CD4-positive, alpha-beta T cell treated with Interleukin-15 for 4 hours (primary cell): ENCODE measurements around the gene TNFRSF1B.
A peak's percentile ranks its signal among the peaks of the same experiment; 100 is the strongest.

Experiments used
- DNase-seq: peaks from one replicate; pipeline ENCODE4 v3.0.0-alpha.2; 2020; ENCODE audit warnings: low spot score

The TNFRSF1B gene

DNA sequence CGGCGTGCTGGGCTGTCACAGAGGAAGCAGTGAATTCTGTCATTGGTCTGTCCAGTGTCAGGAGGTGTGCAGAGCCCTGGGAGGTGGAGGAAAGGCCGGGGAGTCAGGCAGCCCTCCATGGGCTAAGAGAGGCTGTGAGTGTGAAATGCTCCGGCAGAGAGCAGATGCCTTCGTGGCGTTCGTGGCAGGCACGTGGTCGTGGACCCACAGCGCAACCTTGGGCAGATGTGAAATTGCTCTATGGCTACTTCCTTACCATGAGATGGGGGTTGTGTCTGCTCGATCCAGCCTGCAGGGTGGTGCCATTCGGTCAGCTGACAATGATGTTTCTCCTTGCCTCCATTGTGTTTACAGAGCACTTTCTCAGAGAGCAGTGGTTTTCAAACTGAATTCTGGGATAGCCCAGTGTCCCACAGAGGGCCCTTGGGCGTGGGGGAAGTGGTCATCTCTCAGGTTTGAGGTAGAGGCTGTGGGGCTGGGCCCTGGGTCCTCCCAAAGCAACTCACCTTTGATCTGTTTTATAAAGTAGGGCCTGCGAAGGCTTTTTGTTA is 27.9 kb downstream of the TNFRSF1B start:
- no peak for DNase-seq

DNA sequence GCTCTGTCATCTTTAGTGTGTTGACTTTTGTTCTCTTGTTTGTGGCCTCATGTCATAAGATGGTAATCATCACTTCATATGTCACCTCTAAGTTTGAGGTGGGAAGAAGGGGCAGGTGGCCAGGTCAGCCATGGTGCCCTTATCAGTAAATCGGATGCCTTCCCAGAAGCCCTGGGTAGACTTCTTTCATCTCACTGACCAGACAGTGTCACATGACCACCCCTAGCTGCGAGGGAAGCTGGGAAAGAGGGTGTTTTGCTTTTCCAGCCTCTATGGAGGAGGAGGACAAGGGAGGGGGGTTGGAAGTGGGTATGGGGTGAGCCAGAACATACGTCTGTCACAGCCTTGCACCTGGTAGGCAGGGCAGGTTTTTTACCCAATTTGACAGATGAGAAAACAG is 28.6 kb downstream of the TNFRSF1B start:
- no peak for DNase-seq

DNA sequence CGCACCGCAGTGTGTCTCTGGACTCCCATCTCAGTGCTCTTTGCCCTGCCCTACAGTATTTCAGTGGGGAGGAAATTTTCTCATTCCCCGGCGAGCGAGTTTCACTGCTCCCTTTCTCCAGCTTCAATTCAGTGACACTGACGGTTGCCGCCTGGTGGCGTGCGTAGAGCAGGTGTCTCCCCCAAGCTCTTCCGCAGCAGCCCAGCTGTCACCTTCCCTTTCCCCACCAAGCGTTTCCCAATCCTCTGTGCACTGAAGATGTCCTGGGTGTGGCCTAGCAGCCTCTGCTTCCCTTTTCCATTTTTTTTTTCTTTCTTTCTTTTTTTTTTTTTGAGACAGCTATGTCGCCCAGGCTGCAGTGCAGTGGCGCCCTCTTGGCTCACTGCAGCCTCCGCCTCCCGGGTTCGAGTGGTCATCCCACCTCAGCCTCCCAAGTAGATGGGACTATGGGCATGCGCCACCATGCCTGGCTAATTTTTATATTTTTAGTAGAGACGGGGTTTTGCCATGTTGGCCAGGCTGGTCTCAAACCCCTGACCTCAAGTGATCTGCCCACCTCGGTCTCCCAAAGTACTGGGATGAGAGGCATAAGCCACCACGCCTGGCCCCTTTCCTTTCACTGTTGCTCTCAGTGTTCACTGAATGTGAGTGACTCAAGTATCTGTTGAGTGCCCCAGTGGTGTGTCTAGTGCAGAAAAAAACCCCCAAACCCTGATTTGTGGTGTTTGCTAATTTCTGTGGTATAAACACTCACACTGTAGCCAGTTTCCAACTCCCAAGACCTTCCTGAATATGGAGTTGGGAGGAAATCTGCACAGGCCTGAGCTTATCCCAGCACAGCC is 30.1 kb downstream of the TNFRSF1B start:
- DNase-seq, result no peak

DNA sequence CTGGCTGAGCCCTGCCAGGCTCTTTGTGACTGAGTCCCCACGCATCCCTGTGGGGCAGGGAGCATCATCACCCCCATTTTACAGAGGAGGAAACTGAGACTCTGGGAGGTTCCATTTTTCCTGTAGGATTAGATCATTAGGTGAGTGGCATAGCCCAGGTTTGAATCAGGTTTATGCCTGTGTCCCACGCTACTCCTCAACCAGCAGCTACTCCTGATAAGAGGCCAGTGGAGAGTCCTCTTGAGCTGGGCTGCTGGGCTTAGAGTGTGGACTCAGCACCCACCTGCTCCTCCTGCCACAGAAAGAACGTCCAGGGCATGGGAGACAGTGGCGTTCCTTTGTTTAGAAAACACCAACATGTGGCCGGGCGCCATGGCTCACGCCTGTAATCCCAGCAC is 30.7 kb downstream of the TNFRSF1B start:
- no peak for DNase-seq

DNA sequence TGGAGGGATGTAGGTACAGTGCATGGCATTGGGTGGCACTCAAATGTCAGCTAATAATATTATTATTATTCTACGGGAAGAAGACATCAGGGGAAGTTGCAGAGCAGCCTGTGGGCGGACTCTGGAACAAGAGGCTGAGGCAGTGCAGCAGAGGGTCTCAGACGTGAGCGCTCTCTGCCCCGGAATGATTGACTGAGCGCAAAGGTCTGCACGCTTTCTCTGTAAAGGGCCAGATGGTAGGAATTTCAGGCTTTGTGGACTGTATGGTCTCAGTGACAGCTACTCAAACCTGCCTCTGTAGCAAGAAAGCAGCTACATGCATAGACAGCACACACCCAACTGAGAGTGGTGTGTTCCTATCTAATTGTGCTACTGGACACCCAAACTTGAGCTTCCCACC is 33.4 kb downstream of the TNFRSF1B start:
- no peak for DNase-seq

DNA sequence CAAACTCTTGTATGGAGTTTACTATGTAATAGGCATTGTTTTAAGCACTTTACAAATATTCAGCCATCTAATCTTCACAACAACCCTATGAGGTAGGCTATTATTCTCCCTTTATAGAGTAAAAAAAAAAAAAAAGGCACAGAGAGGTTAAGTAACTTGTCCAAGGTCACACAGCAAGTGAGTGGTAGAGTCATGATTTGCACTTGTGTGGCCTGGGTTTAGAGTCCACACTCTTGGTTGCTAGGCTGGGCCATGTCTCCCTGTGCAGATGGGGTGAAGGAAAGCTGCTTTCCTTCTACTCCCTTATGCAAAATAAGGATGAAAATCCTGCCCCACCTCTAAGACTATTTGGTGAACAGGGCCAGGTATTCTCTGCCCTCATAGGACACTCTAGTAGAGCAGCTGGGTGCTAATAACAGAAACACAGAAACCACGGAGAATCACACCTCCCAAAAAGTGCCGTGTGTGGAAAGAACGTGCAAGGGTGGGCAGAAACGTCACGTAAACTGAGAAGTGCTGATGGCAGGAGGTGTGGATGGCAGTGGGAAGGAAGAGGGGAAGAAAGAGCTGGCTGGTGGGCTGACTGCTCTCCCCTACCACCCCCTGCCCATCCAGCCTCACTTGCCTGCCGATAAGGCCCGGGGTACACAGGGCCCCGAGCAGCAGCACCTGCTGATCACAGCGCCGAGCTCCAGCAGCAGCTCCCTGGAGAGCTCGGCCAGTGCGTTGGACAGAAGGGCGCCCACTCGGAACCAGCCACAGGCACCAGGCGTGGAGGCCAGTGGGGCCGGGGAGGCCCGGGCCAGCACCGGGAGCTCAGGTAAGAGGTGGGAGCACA is 34.8 kb downstream of the TNFRSF1B start:
- DNase-seq, result peak; percentile 29

DNA sequence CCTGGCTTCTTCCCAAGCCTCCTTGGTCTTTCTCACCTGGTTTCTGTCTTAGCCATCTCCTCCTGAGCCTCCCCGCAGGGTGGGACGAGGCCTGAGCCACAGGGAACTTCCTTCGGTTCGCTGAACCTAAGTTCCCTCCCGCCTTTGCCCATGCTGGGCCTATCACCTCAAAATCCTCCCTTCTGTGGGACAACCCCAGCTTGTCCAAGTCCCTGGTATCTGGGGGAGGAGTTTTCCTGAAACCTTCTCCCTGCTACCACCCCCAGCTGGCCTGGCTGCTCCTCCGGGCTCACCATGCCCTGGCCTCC is 35.4 kb downstream of the TNFRSF1B start:
- DNase-seq, result no peak

DNA sequence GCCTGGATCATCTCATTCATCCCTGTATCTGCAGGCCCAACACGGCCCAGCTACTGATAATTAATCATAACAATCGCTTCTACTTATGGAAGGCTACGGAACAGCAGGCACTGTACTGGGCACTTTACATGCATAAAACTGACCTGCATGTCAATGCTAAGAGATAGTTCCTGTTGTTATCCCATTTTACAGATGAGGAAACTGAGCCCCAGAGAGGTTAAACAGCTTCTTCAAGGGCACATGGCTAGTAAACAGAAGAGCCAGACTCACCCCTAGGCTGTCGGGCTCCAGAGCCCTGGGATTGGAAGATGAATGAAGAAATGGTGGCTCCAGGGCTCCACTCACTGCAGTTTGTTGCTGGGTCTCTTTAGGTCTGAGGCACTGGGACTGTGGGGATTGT is 35.8 kb downstream of the TNFRSF1B start:
- no peak for DNase-seq

DNA sequence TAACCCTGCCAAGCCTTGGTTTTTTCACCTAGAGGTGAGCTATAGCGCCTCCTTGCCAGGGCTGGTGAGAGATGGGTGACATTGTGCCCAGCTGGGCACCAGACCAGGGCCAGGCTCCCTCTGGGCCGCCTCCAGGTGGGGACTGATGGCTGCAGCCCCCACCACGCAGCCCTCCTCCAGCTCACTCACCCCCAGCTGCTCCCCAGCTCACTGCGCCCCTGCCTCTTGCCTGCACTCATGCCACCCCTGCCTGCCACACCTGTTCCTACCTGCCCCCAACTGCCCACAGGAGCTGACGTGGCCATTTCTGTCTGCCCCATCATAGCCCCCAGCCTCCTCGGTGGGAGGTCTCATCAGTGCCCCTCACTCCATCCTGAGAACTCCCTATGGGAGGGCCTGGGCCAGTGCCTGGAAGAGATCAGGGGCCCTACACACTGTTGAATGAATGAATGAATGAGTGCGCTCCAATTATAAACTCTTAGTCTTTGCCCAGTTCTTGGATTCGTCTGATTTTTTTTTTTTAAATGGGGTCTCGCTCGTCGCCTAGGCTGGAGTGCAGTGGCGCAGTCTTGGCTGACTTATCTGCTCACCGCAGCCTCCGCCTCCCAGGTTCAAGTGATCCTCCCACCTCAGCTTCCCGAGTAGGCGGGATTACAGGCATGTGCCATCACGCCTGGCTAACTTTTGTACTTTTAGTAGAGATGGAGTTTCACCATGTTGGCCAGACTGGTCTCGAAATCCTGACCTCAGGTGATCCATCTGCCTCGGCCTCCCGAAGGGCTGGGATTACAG is 36.6 kb downstream of the TNFRSF1B start:
- no peak for DNase-seq

DNA sequence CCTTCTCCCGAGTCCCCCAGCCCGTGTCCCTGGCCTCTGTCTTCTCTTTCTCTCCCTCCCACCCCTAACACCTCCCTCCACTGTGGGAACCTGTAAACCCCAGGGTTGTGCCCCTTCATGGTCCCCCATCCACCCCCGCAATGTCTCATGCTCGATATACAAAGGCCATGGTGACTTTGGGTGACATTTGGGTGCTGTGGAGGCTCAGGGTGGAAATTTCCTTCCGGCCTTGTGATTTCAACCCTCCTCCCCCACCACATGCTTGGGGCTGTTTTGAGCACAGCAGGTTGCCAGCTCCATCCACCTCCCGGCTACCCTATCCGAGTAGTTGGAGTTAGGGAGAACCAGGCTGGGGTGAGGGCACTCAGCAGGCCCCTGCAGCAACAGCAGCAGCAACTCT is 37.3 kb downstream of the TNFRSF1B start:
- DNase-seq, result peak; percentile 38

DNA sequence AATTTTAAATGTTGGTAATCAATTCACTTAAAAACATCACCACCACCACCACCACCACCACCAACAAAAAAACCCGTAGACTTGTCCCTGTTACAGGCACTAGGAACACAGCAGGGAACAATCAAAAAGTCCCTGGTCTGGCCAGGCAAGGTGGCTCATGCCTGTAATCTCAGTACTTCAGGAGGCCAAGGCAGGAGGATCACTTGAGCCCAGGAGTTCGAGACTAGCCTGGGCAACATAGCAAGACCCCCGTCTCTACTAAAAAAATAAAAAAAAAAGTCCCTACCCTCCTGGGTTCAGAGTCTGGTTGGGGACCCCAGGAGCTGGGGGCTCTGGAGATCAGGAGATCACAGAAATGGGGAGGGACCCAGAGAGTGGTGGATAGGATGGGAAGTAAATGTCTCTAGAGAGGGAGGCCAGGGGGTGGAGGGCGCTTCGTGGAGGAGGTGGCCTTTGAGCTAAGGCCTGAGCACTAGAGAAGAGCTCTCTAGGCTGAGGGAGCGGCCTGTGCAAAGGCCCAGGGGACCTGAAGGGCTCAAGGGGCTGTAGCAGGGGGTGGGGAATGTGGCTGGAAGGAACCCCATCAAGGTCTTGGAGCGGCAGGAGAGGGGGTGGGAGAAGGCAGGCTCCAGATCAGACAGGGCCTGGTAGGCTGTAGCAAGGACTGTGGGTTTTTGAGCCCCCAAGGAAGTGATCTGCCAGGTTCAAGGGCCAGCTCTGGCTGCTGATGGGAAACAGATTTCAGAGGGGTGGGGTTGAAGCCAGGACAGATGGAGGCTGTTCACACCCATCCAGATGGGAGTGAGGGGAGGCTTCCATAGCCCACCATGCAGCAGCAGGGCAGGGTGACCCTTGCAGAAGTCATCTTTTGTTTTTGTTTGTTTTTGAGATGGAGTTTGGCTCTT is 38.2 kb downstream of the TNFRSF1B start:
- no peak for DNase-seq

DNA sequence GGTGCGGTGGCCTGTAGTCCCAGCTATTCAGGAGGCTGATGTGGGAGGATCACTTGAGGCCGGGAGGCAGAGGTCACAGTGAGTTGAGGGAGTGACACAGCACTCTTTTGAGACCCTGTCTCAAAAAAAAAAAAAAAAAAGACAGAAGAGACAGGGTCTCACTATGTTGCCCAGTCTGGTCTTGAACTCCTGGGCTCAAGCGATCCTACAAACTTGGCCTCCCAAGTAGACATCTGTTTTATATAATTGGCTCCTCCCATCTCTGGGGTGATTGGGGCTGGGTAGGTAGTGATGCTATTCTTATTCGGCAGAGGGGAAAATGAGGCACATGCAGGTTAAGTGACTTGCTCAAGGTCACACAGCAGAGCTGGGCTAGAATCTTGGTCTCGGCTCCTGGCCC is 39.4 kb downstream of the TNFRSF1B start:
- DNase-seq, result no peak

DNA sequence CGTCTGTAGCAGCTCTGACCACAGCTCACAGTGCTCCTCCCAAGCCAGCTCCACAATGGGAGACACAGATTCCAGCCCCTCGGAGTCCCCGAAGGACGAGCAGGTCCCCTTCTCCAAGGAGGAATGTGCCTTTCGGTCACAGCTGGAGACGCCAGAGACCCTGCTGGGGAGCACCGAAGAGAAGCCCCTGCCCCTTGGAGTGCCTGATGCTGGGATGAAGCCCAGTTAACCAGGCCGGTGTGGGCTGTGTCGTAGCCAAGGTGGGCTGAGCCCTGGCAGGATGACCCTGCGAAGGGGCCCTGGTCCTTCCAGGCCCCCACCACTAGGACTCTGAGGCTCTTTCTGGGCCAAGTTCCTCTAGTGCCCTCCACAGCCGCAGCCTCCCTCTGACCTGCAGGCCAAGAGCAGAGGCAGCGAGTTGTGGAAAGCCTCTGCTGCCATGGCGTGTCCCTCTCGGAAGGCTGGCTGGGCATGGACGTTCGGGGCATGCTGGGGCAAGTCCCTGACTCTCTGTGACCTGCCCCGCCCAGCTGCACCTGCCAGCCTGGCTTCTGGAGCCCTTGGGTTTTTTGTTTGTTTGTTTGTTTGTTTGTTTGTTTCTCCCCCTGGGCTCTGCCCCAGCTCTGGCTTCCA is 40.1 kb downstream of the TNFRSF1B start:
- DNase-seq, result no peak

DNA sequence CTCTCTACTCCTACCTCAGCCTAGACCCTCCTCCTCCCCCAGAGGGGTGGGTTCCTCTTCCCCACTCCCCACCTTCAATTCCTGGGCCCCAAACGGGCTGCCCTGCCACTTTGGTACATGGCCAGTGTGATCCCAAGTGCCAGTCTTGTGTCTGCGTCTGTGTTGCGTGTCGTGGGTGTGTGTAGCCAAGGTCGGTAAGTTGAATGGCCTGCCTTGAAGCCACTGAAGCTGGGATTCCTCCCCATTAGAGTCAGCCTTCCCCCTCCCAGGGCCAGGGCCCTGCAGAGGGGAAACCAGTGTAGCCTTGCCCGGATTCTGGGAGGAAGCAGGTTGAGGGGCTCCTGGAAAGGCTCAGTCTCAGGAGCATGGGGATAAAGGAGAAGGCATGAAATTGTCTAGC is 41.5 kb downstream of the TNFRSF1B start:
- no peak for DNase-seq

DNA sequence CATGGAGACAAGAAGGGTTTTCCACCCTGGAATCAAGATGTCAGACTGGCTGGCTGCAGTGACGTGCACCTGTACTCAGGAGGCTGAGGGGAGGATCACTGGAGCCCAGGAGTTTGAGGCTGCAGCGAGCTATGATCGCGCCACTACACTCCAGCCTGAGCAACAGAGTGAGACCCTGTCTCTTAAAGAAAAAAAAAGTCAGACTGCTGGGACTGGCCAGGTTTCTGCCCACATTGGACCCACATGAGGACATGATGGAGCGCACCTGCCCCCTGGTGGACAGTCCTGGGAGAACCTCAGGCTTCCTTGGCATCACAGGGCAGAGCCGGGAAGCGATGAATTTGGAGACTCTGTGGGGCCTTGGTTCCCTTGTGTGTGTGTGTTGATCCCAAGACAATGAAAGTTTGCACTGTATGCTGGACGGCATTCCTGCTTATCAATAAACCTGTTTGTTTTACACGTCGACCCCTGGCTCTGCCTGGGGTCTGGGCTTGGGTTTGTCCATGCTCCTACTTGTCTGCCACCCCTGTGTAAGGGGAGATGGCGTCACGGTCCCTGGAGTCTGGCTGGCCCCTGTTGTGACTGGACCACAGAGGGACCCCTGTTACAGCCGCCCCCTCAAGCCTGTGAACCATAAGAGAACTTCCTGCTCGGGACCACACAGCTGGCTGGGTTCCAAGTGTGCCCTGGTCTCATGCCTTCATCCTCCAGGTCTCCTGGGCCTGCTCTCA is 42.1 kb downstream of the TNFRSF1B start:
- peak; percentile 84 for DNase-seq

DNA sequence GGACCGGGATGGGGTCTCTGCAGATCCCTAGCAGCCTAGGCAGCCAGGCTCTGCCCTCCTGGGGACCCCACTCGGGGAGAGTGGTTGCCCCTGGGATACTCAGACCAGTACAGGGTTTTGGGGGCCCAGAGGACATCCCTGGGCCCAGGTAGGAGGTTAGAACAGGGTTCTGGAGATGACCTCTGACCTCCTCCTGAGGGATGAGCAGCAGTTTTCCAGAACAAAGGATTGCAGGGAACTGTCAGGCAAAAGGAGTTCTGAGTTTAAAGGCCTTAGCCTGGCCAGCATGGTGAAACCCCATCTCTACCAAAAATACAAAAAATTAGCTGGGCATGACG is 42.7 kb downstream of the TNFRSF1B start:
- DNase-seq, result no peak

DNA sequence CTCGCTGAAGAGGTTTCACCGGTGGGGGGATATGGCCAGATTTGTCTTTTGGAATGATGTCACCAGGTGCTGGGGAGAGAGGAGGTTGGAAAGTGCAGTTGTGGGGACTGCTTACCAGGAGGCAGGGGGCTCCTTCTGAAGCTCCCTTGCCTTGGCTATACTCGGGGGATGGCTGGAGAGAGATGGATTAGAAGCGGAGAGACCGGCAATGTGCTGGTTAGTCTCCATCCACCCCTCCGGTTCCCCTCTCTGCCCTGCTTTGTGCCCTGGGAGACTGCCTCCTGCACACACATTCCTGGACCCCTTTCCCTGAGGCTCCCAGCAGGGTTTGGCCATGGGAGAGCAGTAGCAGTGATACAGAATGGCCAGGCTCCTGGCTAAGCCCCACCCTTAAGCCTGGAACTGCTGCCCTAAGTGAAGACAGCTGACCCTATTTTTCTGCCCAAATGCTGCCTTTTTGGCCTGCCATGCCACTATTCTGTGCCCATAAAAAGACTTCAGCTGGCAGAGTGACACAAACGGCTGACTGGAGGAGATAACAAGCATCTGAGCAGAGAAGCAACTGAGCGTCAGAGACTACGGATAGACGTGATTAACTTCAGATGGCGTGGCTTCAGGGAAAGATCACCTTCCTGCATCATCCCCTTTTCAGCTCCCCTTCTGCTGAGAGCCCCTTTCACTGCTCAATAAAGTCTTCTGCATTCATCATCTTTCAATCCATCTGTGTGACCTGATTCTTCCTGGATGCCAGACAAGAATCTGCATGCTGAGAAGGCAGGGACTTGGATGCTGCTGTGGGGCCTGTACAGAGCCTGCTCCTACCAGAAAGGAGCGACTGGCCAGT is 48.5 kb downstream of the TNFRSF1B start:
- DNase-seq, result no peak

DNA sequence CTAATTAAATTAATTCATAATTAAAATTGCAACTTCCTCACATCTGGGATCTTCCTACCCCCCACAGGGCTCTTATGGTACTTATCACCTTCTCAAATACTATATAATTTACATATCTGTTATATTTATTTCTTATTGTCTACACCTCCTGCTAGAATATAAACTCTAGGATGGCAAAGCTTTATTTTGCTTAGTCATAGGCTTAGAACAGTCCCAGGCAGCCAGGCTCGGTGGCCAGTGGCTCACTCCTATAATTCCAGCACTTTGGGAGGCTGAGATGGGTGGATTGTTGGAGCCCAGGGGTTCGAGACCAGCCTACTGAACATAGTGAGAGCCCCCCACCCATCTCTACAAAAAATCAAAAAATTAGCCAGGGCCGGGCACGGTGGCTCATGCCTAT is 53.0 kb downstream of the TNFRSF1B start:
- no peak for DNase-seq

DNA sequence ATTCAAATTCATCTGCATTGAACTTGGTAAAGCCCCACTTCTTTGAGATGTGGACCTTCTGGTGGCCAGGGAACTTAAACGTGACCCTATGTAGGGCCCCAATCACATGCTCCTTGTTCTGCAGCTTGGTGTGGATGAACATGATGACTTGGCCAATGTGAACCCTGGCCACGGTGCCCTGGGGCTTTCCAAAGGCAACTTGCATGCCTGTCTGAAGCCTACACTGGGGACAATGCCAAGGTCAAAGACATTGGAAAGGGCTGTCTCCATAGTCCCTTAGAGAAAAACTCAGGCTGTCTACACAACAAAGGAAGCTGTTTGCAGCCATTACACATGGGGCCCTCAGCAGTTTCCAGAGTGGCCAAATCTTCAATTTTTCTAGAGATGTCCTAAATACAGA is 54.1 kb downstream of the TNFRSF1B start:
- DNase-seq, result no peak
